ENCODE results near the gene DCUN1D2.

DNA sequence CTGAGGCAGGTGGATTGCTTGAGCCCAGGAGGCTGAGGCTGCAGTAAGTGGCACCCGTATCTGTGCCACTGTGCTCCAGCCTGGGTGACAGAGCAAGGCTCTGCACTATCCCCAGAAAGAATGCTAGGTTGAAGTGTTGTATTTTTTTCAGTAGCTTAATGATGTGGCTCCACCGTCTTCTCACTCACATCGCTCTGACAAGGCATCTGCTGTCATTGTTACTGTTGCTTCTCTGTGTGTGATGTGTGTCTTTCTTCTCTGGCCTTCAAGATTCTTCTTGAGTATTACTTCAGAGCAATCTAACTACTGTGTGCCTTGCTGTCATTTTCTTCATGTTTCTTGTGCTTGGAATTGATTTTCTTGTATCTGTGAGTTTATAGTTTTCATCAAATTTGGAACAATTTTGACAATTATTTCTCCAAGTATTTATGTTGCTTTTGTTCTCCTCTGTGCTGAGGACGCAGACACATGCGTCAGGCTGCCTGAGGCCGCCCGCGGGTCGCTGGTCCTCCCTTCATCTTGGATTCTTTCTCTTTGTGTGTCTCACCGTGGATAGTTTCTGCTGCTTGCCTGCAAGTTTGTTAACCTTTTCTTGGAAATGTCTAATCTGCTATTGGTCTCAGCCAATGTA is 48.0 kb downstream of the DCUN1D2 start:
- TF ChIP-seq, protein P1, sequence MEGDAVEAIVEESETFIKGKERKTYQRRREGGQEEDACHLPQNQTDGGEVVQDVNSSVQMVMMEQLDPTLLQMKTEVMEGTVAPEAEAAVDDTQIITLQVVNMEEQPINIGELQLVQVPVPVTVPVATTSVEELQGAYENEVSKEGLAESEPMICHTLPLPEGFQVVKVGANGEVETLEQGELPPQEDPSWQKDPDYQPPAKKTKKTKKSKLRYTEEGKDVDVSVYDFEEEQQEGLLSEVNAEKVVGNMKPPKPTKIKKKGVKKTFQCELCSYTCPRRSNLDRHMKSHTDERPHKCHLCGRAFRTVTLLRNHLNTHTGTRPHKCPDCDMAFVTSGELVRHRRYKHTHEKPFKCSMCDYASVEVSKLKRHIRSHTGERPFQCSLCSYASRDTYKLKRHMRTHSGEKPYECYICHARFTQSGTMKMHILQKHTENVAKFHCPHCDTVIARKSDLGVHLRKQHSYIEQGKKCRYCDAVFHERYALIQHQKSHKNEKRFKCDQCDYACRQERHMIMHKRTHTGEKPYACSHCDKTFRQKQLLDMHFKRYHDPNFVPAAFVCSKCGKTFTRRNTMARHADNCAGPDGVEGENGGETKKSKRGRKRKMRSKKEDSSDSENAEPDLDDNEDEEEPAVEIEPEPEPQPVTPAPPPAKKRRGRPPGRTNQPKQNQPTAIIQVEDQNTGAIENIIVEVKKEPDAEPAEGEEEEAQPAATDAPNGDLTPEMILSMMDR (conservative IDR thresholded peaks at IDR 0.05; ENCODE audit: low read length), result no peak
- no peak for TF ChIP-seq EZH2phosphoT487 (IDR thresholded peaks at IDR 0.05; ENCODE audit: borderline replicate concordance, low read depth, low read length)
